Measurements from ENCODE around the gene BCAM. TPM values are rescaled to one million over a fixed set of nuclear protein-coding genes. Genes with fewer than 3 reads are reported as not detected.

The BCAM gene
- total and polyA plus RNA-seq, 2 of the 4 experiments (the other 2 are of a cell fraction) = 2.3 to 35.7 TPM

DNA sequence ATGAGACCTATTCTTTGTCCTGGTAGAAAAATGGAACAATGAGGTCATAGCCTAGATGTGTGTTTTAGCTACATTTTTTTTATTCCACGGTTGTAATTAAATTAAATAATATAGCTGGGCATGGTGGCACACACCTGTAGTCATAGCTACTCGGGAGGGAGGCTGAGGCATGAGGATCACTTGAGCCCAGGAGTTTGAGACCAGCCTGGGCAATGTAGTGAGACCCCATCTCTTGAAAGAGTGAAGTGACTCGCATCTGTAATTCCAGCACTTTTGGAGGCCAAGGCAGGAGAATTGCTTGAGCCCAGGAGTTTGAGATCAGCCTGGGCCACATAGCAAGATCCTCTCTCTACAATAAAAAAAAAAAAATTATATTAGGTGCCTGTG, 43.0 kb upstream of the BCAM start:
- BruUV-seq (replicated peaks) = no TSS peak
- Histone ChIP-seq H2BK5ac (ENCODE audit: low read depth, low read length, poor library complexity, severe bottlenecking) (no peak overlapping the region), H3K4me2 (ENCODE audit: low read depth, low read length) (no peak overlapping the region)

More for the DNA sequence above, 43.0 kb upstream of the BCAM start:
- in situ Hi-C loops (cut with MboI; ENCODE audit: low sequenced_read_pairs) = no loop called here
- H2BK120ac ChIP-seq (ENCODE audit: low read depth, low read length) = no peak overlapping the region
- H2BK20ac ChIP-seq (ENCODE audit: low read depth, low read length) = no peak overlapping the region
- H3K9me1 ChIP-seq (ENCODE audit: insufficient read depth, low read length) = no peaks in the 10 kb centered on the region; the same call in 1 of the 2 replicates
- no peak overlapping the region for H3K27ac ChIP-seq (ENCODE audit: insufficient read depth, low read length)
- H2BK15ac ChIP-seq (ENCODE audit: low read depth, low read length) = no peak overlapping the region
- TF ChIP-seq CEBPB (IDR thresholded peaks at IDR 0.05; ENCODE audit: low read depth, low read length) (no peak), BHLHE40 (IDR thresholded peaks at IDR 0.05; ENCODE audit: low read depth, low read length) (no peak), RAD21 (IDR thresholded peaks at IDR 0.05; ENCODE audit: low read length) (no peak), NFE2L2 (IDR thresholded peaks at IDR 0.05; ENCODE audit: low read depth, low read length) (no peak), POLR2A (IDR thresholded peaks at IDR 0.05; ENCODE audit: low read depth, low read length) (no peak), MAZ (IDR thresholded peaks at IDR 0.05; ENCODE audit: borderline replicate concordance, low read depth, low read length) (no peak), CHD1 (IDR thresholded peaks at IDR 0.05; ENCODE audit: low read depth, low read length) (no peak), RFX5 (IDR thresholded peaks at IDR 0.05; ENCODE audit: low read depth, low read length) (no peak), MXI1 (IDR thresholded peaks at IDR 0.05; ENCODE audit: borderline replicate concordance, low read depth, low read length) (no peak), MAFK (IDR thresholded peaks at IDR 0.05; ENCODE audit: low read depth, low read length) (no peak), RCOR1 (IDR thresholded peaks at IDR 0.05; ENCODE audit: insufficient replicate concordance, low read length) (no peak)
- TF ChIP-seq, protein P1, sequence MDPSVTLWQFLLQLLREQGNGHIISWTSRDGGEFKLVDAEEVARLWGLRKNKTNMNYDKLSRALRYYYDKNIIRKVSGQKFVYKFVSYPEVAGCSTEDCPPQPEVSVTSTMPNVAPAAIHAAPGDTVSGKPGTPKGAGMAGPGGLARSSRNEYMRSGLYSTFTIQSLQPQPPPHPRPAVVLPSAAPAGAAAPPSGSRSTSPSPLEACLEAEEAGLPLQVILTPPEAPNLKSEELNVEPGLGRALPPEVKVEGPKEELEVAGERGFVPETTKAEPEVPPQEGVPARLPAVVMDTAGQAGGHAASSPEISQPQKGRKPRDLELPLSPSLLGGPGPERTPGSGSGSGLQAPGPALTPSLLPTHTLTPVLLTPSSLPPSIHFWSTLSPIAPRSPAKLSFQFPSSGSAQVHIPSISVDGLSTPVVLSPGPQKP (IDR thresholded peaks at IDR 0.05; ENCODE audit: borderline replicate concordance, low read depth, low read length) = no peak
- TF ChIP-seq, protein P2, sequence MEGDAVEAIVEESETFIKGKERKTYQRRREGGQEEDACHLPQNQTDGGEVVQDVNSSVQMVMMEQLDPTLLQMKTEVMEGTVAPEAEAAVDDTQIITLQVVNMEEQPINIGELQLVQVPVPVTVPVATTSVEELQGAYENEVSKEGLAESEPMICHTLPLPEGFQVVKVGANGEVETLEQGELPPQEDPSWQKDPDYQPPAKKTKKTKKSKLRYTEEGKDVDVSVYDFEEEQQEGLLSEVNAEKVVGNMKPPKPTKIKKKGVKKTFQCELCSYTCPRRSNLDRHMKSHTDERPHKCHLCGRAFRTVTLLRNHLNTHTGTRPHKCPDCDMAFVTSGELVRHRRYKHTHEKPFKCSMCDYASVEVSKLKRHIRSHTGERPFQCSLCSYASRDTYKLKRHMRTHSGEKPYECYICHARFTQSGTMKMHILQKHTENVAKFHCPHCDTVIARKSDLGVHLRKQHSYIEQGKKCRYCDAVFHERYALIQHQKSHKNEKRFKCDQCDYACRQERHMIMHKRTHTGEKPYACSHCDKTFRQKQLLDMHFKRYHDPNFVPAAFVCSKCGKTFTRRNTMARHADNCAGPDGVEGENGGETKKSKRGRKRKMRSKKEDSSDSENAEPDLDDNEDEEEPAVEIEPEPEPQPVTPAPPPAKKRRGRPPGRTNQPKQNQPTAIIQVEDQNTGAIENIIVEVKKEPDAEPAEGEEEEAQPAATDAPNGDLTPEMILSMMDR (conservative IDR thresholded peaks at IDR 0.05; ENCODE audit: low read depth, low read length) = no peak
- TF ChIP-seq, protein P3, sequence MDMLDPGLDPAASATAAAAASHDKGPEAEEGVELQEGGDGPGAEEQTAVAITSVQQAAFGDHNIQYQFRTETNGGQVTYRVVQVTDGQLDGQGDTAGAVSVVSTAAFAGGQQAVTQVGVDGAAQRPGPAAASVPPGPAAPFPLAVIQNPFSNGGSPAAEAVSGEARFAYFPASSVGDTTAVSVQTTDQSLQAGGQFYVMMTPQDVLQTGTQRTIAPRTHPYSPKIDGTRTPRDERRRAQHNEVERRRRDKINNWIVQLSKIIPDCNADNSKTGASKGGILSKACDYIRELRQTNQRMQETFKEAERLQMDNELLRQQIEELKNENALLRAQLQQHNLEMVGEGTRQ (IDR thresholded peaks at IDR 0.05; ENCODE audit: low read depth, low read length) = no peak
- dilution Hi-C loops (cut with HindIII; ENCODE audit: low sequenced_read_pairs, unreplicated experiment) = no loop called here
- no peak overlapping the region for H3K23ac ChIP-seq (ENCODE audit: low read depth, low read length)
- H3K9me3 ChIP-seq (ENCODE audit: control insufficient read depth, insufficient read depth, low read length) = peaks cover 3% of the 10 kb centered on the region; the same call in 1 of the 2 replicates
- WGBS, 2 experiments (ENCODE audit: extremely low coverage in 2 of 2, insufficient read length in 1 of 2) = 100% methylated on average over 1 of the region's 3 CpGs; no CpG with 5 or more reads in 1 of the 2 experiments
- H2AFZ ChIP-seq (replicated peaks; ENCODE audit: low read length, poor library complexity) = no peak overlapping the region
- DNase-seq = no peak
- no peaks in the 10 kb centered on the region for H4K20me1 ChIP-seq (ENCODE audit: insufficient read depth, low read length)
- no peak overlapping the region for H4K91ac ChIP-seq (ENCODE audit: insufficient read depth, low read depth, low read length)
- intact Hi-C loops (cut with micrococcal nuclease) = no loop called here
- no peak overlapping the region for H3K9ac ChIP-seq (ENCODE audit: low read depth, low read length)
- peak overlapping the region; percentile 66 for H2AK5ac ChIP-seq (ENCODE audit: low read depth, low read length)
- H3K18ac ChIP-seq (ENCODE audit: low read depth, low read length) = no peak overlapping the region
- no peak overlapping the region for H4K8ac ChIP-seq (ENCODE audit: low read depth in 2 of 2, low read length in 2 of 2)
- no peaks in the 10 kb centered on the region for H3K79me1 ChIP-seq (ENCODE audit: low read depth in 1 of 2, low read length in 2 of 2)
- no peaks in the 10 kb centered on the region for H3K27me3 ChIP-seq (ENCODE audit: control insufficient read depth, insufficient read depth, low read length)
- no peaks in the 10 kb centered on the region for H3K4me1 ChIP-seq (ENCODE audit: control insufficient read depth, insufficient read depth, low read length)
- H2AK9ac ChIP-seq (replicated peaks; ENCODE audit: low read depth, low read length, poor library complexity) = no peak overlapping the region
- no peak overlapping the region for H3K56ac ChIP-seq (ENCODE audit: extremely low read depth, insufficient read depth, low read length)
- H3K36me3 ChIP-seq (ENCODE audit: control insufficient read depth, insufficient read depth, low read length) = 0 out of 2 replicates have a peak, but pooled peaks cover 3% of the 10 kb centered on the region
- ChIA-PET POLR2A (ENCODE audit: unreplicated experiment) (no interaction called here), CTCF (interaction anchor here (0.6 to 4.0 kb wide), 3 partner anchors 30 to 77 kb away, joined by 3 to 23 read pairs (median 5); no protein-coding TSS in a partner anchor)
- H3K14ac ChIP-seq (replicated peaks; ENCODE audit: low read depth, low read length) = no peak overlapping the region
- no peak overlapping the region for H4K5ac ChIP-seq (ENCODE audit: low read depth, low read length)
- ATAC-seq (ENCODE audit: low read depth) = no peak
- no peak overlapping the region for H3K4me3 ChIP-seq (ENCODE audit: insufficient read depth, low read depth, low read length)
- no peak overlapping the region for H3K4ac ChIP-seq (ENCODE audit: low read depth, low read length)
